GM12801 (cell line): Measurements from ENCODE around the gene PSMA5.

Source experiments
- CTCF ChIP-seq: IDR thresholded peaks from one replicate; pipeline ENCODE4 v1.5.1; 2011; ENCODE audit warnings: control low read depth; ENCODE audit not compliant: insufficient read length; ENCODE audit errors: extremely low read depth

Gene PSMA5

GRCh38 chr1:109423498-109423897 lies 2.8 kb downstream of the PSMA5 start:
- TF ChIP-seq CTCF, result no peak

- no peak for TF ChIP-seq CTCF
Measured at GRCh38 chr1:109412551-109412950, 13.7 kb downstream of the PSMA5 start.

GRCh38 chr1:109404838-109405237 lies 21.4 kb downstream of the PSMA5 start:
- TF ChIP-seq CTCF, result no peak

- no peak for TF ChIP-seq CTCF
Measured at GRCh38 chr1:109402025-109402424, 24.2 kb downstream of the PSMA5 start.

- no peak for TF ChIP-seq CTCF
Measured at GRCh38 chr1:109400035-109400655, 26.1 kb downstream of the PSMA5 start.

- TF ChIP-seq CTCF, result no peak
Measured at GRCh38 chr1:109399326-109399957, 26.8 kb downstream of the PSMA5 start.

- TF ChIP-seq CTCF, result no peak
Measured at GRCh38 chr1:109398343-109399225, 27.7 kb downstream of the PSMA5 start.
